Measurements from ENCODE around the gene CLVS2. TPM values are rescaled to one million over a fixed set of nuclear protein-coding genes. Genes with fewer than 3 reads are reported as not detected.

CLVS2 gene
- total and polyA plus RNA-seq, 5 donors: under 0.01 TPM; not detected in 4

DNA sequence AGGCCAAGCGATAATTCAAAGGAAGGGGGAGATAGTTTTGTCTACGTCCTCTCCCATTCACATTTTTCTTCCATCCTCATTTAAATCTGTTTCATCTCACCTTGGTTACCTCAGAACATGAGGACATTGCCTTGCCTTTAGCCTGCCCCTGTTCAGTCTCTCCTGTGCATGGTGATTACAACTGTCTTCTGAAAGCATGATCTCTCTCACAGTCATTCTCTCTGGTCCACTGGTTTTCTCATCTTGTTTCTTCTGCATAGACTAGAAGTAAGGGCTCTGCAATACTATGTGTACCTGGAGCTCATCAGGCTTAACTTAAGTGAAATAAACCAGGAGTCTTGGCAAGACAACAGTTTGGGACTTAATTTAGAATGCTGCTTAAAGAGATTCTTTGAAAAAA lies 31.4 kb downstream of the CLVS2 start:
- Histone ChIP-seq H3K4me3 (ENCODE audit: low read length) (no peak overlapping the region), H3K4me1 (ENCODE audit: control insufficient read depth, insufficient read depth, low read length) (no peaks in the 10 kb centered on the region), H3K27me3 (ENCODE audit: control insufficient read depth, insufficient read depth) (no peaks in the 10 kb centered on the region), H3K27ac (ENCODE audit: low read length) (no peak overlapping the region), H3K9me3 (ENCODE audit: control insufficient read depth, low read length) (no peaks in the 10 kb centered on the region)
- 79% methylated on average over 2 of the region's 2 CpGs for WGBS
- DNase-seq: no peak
- ATAC-seq: no peak
- intact Hi-C loops (cut with DNase I): no loop called here

DNA sequence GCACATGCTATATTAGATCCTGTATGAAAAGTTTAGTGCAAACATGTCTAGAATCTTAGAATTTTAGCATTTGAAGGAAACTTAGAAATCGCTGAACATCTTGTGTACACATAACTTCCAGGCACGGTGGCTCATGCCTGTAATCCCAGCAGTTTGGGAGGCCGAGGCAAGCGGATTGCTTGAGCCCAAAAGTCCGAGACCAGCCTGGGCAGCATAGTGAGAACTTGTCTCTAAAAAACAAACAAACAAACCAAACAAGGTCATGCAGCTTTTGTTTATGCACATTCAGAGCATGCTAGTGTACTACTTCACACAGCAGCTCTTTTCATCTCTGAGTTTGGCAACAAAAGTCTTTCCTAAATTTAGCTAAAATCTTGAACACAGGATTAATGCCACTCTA lies 32.2 kb downstream of the CLVS2 start:
- Histone ChIP-seq H3K9me3 (ENCODE audit: control insufficient read depth, low read length) (no peaks in the 10 kb centered on the region), H3K27me3 (ENCODE audit: control insufficient read depth, insufficient read depth) (no peaks in the 10 kb centered on the region), H3K4me1 (ENCODE audit: control insufficient read depth, insufficient read depth, low read length) (no peaks in the 10 kb centered on the region), H3K4me3 (ENCODE audit: low read length) (no peak overlapping the region), H3K27ac (ENCODE audit: low read length) (no peak overlapping the region)
- WGBS: 75% methylated on average over 5 of the region's 5 CpGs
- intact Hi-C loops (cut with DNase I): no loop called here
- ATAC-seq (no peak), DNase-seq (no peak)

DNA sequence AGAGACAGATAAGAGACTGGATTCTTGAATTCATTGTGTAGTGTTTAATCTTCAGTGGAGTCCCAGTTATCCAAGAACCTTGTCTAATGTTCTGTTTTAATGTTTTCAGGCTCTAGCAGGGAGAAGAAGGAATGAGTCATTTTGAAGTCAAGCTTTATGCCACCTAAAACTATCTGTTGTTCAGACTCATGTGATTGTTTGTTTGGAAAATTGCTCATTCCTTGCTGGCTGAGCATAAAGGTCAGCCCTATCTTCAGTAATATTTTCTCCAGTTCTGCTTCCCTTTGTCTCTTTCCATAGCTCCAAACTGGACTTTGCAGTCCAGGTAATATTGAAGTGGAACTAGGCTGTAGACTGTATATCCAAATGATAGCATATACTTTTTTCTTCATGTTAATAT lies 34.2 kb downstream of the CLVS2 start:
- Histone ChIP-seq H3K27ac (ENCODE audit: low read length) (no peak overlapping the region), H3K27me3 (ENCODE audit: control insufficient read depth, insufficient read depth) (no peaks in the 10 kb centered on the region), H3K4me1 (ENCODE audit: control insufficient read depth, insufficient read depth, low read length) (no peaks in the 10 kb centered on the region), H3K4me3 (ENCODE audit: low read length) (no peak overlapping the region), H3K9me3 (ENCODE audit: control insufficient read depth, low read length) (no peaks in the 10 kb centered on the region)
- DNase-seq (no peak), ATAC-seq (no peak)
- intact Hi-C loops (cut with DNase I): no loop called here

DNA sequence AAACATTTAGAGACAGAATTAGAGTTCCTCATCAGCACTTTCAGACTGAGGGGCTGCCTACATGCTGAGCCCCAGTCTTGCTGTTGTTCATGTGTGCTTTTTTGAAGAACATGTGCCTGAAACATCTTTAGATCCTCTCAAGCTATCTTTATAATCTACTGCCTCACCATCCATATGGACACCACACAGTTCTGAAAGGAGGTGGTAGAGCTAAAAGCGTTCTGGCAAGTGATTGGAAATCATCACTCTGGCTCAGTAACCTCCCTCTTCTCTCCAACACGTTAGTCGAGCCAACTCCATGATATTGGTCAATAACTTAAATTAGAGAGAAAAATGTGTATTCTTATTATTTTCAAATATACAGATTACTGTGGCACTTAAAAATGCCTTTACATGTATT lies 40.6 kb downstream of the CLVS2 start:
- intact Hi-C loops (cut with DNase I): no loop called here
- 64% methylated on average over 3 of the region's 3 CpGs for WGBS
- Histone ChIP-seq H3K9me3 (ENCODE audit: control insufficient read depth, low read length) (no peaks in the 10 kb centered on the region), H3K27ac (ENCODE audit: low read length) (no peak overlapping the region), H3K27me3 (ENCODE audit: control insufficient read depth, insufficient read depth) (no peaks in the 10 kb centered on the region), H3K4me1 (ENCODE audit: control insufficient read depth, insufficient read depth, low read length) (no peaks in the 10 kb centered on the region), H3K4me3 (ENCODE audit: low read length) (no peak overlapping the region)
- ATAC-seq (no peak), DNase-seq (no peak)

DNA sequence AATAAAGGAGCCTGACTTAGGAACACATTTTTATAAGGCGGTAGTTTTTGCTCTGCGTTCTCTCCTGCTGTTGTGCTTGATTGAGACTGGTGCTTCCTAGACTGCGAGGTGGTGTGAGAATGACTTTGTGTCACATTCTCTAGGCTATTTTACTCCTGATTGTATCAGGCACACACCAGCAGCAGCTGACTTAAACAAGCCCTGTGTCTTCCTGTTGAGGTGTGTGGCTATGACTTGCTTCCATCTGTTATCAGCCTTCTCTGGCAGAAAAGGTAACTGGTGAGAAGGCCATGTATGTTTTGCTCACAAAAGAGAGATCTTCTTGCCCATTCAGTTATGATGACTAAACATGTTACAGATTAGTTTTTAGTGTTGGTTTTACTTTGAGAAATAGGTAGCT lies 43.4 kb downstream of the CLVS2 start:
- WGBS: 80% methylated on average over 3 of the region's 3 CpGs
- ATAC-seq (no peak), DNase-seq (no peak)
- H3K4me3 ChIP-seq (ENCODE audit: low read length): no peak overlapping the region
- no peaks in the 10 kb centered on the region for H3K4me1 ChIP-seq (ENCODE audit: control insufficient read depth, insufficient read depth, low read length)
- no peak overlapping the region for H3K27ac ChIP-seq (ENCODE audit: low read length)
- H3K9me3 ChIP-seq (ENCODE audit: control insufficient read depth, low read length): no peaks in the 10 kb centered on the region
- intact Hi-C loops (cut with DNase I): no loop called here
- no peaks in the 10 kb centered on the region for H3K27me3 ChIP-seq (ENCODE audit: control insufficient read depth, insufficient read depth)

DNA sequence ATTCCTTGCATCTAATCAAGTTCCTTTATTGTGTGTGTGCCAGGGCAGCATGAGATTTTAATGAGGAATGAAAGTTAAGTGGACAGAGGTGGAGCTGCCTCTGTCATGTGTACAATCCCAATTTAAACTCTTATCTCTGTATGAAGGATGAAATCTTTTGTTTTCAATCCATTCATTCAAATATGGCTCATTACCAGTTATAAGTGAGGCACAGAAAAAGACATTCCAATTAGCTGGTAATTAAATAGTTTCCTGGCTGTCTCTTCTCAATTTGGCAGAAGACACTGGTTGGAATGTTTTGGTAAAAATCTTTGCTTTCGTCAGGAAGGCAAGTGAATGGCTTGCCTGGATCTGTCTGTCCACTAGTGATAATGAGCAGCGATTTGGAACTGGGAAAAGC lies 46.4 kb downstream of the CLVS2 start:
- Histone ChIP-seq H3K4me1 (ENCODE audit: control insufficient read depth, insufficient read depth, low read length) (no peaks in the 10 kb centered on the region), H3K9me3 (ENCODE audit: control insufficient read depth, low read length) (no peaks in the 10 kb centered on the region), H3K27ac (ENCODE audit: low read length) (no peak overlapping the region), H3K4me3 (ENCODE audit: low read length) (no peak overlapping the region), H3K27me3 (ENCODE audit: control insufficient read depth, insufficient read depth) (no peaks in the 10 kb centered on the region)
- DNase-seq: no peak
- no peak for ATAC-seq
- WGBS: 30% methylated on average over 2 of the region's 2 CpGs
- intact Hi-C loops (cut with DNase I): no loop called here

DNA sequence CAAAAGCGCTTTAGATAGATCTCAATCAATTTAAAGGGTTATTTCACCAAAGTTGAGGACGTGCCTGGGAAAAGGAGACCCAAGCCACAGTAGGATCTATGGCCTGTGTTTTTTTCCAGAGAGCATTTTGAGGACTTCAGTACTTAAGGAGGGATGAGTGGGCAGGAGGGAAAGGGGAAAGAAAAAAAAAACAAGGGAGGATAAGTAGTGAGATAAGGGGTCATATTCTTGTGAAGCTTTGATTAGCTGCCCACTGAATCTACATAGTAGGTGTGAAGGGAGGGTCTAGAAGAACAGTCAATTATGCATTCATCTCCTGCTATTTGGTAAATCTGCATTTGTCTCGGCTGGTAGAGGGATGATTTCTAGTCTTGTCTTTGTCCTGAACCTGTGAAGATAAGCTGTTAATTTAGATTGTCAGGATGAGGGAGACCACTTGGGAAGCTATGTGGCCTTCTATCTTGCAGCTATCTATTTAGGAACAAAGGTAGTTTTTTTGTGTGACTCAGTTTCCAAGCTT lies 48.4 kb downstream of the CLVS2 start:
- Histone ChIP-seq H3K4me1 (ENCODE audit: control insufficient read depth, insufficient read depth, low read length) (no peaks in the 10 kb centered on the region), H3K27ac (ENCODE audit: low read length) (no peak overlapping the region), H3K4me3 (ENCODE audit: low read length) (no peak overlapping the region), H3K27me3 (ENCODE audit: control insufficient read depth, insufficient read depth) (no peaks in the 10 kb centered on the region), H3K9me3 (ENCODE audit: control insufficient read depth, low read length) (no peaks in the 10 kb centered on the region)
- WGBS: 71% methylated on average over 3 of the region's 3 CpGs
- DNase-seq: no peak
- intact Hi-C loops (cut with DNase I): no loop called here
- no peak for ATAC-seq

DNA sequence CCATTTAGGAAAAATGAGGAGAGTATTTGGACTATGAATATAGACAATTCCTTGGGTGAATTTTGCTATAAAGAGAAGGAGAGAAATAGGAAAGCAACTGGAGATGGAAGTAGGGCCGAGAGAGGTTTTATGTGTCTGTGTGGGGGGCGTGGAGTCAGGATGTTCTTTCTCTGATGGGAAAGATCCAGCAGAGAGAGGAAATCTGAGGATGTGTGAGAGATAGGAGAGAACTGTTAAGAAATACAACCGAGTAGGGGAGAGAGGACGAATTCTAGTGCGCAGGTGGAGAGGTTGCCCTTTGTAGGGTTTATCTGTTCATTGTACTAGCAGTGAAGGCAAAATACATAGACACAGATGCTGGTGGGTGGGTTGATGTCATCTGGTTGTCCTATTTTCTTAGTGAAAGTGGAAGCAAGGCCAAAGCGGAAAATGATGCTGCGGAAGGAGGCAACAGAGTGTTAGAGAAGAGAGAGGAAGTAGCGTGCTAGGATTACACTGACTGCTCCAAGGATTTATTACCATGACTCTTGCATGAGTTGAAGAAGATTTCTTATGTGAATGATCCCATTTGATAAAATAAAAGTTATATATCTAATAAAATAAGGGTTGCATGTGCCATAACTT lies 57.7 kb downstream of the CLVS2 start:
- Histone ChIP-seq H3K27me3 (ENCODE audit: control insufficient read depth, insufficient read depth) (no peaks in the 10 kb centered on the region), H3K9me3 (ENCODE audit: control insufficient read depth, low read length) (no peaks in the 10 kb centered on the region), H3K4me1 (ENCODE audit: control insufficient read depth, insufficient read depth, low read length) (no peaks in the 10 kb centered on the region), H3K27ac (ENCODE audit: low read length) (no peak overlapping the region), H3K4me3 (ENCODE audit: low read length) (no peak overlapping the region)
- 76% methylated on average over 8 of the region's 8 CpGs for WGBS
- no peak for DNase-seq
- ATAC-seq: no peak
- intact Hi-C loops (cut with DNase I): no loop called here

DNA sequence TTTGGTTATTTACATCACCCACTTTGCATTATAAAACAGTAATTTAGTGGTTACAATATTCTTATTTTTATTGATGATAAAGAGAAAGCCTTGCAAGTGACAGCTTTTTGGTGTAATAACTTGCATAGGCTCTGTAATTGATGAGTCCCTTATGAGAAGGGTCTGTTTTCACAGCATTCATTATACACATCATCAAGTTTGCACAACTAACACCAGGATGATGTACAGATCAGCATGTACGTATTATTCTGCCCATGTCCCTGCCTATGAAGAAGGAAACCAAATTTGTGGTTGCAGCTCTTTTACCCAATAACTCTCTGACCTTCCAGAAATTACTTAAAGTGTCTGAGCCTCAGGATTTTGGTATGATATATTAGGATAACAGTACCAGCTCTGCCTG lies 59.2 kb downstream of the CLVS2 start:
- no peak for ATAC-seq

DNA sequence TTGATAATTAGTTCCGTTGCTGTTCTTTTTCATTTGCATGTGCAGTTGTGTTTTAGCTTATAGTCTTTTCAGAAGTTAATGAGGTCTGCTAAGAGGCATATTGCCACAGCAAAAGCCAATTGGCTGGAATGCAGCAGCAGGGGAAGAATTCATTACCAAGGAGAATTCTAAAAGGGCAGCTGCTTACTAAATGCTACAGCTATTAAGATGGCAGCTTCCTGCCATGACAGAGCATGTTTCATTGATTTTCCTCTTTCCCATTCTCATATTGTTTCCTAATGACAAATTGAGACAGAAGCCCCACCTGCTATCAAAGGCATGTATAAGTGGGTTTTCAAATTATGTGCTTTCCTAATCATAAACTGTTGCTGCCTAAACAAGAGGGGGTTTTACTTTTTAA lies 66.6 kb downstream of the CLVS2 start:
- Histone ChIP-seq H3K4me1 (ENCODE audit: control insufficient read depth, insufficient read depth, low read length) (no peaks in the 10 kb centered on the region), H3K4me3 (ENCODE audit: low read length) (no peak overlapping the region), H3K27ac (ENCODE audit: low read length) (no peak overlapping the region), H3K27me3 (ENCODE audit: control insufficient read depth, insufficient read depth) (peaks cover 2% of the 10 kb centered on the region), H3K9me3 (ENCODE audit: control insufficient read depth, low read length) (no peaks in the 10 kb centered on the region)
- intact Hi-C loops (cut with DNase I): no loop called here
- DNase-seq (no peak), ATAC-seq (no peak)
- 47% methylated on average over 1 of the region's 1 CpG for WGBS

More for the DNA sequence above, 59.2 kb downstream of the CLVS2 start:
- intact Hi-C loops (cut with DNase I): no loop called here
- no peak for DNase-seq
- 56% methylated on average over 1 of the region's 1 CpG for WGBS
- Histone ChIP-seq H3K9me3 (ENCODE audit: control insufficient read depth, low read length) (no peaks in the 10 kb centered on the region), H3K27ac (ENCODE audit: low read length) (no peak overlapping the region), H3K27me3 (ENCODE audit: control insufficient read depth, insufficient read depth) (no peaks in the 10 kb centered on the region), H3K4me3 (ENCODE audit: low read length) (no peak overlapping the region), H3K4me1 (ENCODE audit: control insufficient read depth, insufficient read depth, low read length) (no peaks in the 10 kb centered on the region)

DNA sequence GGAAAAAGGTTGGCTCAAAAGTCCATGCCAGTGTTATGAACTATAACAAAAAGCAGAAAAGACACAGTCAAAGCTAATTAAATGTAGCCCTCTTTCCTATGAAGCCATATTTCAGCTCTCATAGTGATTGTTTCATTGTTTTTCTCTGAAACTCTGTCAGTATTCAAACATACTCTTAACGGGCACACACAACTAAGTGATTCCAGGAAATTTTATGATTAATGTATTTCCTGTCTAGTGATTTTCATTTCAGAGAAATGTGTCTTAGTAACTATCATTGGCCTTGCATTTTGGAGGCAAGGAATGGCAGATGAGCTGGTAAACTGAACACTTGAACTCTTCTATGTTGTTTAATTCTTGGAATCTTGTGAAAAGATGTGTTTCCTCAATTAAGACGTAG lies 68.0 kb downstream of the CLVS2 start:
- ATAC-seq (no peak), DNase-seq (no peak)
- Histone ChIP-seq H3K4me3 (ENCODE audit: low read length) (no peak overlapping the region), H3K27ac (ENCODE audit: low read length) (no peak overlapping the region), H3K27me3 (ENCODE audit: control insufficient read depth, insufficient read depth) (peaks cover 2% of the 10 kb centered on the region), H3K9me3 (ENCODE audit: control insufficient read depth, low read length) (no peaks in the 10 kb centered on the region), H3K4me1 (ENCODE audit: control insufficient read depth, insufficient read depth, low read length) (no peaks in the 10 kb centered on the region)
- intact Hi-C loops (cut with DNase I): no loop called here
- WGBS: 55% methylated on average over 2 of the region's 2 CpGs

DNA sequence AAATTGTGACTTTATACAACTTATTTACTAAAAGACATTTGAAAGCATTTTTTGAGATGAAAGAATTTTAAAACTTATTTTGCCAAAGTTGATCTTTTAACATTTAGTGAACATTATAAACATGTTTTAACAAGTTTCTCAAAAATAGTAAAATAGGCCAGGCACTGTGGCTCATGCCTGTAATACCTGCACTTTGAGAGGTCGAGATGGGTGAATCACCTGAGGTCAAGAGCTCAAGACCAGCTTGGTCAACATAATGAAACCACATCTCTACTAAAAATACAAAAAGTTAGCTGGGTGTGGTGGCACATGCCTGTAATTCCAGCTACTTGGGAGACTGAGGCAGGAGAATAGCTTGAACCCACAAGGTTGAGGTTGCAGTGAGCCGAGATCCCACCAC lies 78.6 kb downstream of the CLVS2 start:
- DNase-seq (no peak), ATAC-seq (no peak)
- WGBS: 78% methylated on average over 2 of the region's 2 CpGs
- Histone ChIP-seq H3K27ac (ENCODE audit: low read length) (no peak overlapping the region), H3K4me1 (ENCODE audit: control insufficient read depth, insufficient read depth, low read length) (no peaks in the 10 kb centered on the region), H3K9me3 (ENCODE audit: control insufficient read depth, low read length) (no peaks in the 10 kb centered on the region), H3K27me3 (ENCODE audit: control insufficient read depth, insufficient read depth) (no peaks in the 10 kb centered on the region), H3K4me3 (ENCODE audit: low read length) (no peak overlapping the region)
- intact Hi-C loops (cut with DNase I): no loop called here
